ENCODE data around the gene PIAS4. TPM values are rescaled to one million over a fixed set of nuclear protein-coding genes. Genes with fewer than 3 reads are reported as not detected.
A peak's percentile ranks its signal among the peaks of the same experiment; 100 is the strongest.

The PIAS4 gene
- total RNA-seq (2014; rRNA removed; shearing (Covaris generic)) (16.8 and 21.0 TPM in 2 replicates), polyA plus RNA-seq (2016; fragmentation: Nextera tagmentation; extraction: Ambion mirVana) (6.9 and 9.1 TPM in 2 replicates)

- TF ChIP-seq EZH2 (IDR thresholded peaks at IDR 0.05; ENCODE audit: insufficient read depth, poor library complexity, severe bottlenecking) = no peak
- no peak for TF ChIP-seq EZH2phosphoT487 (IDR thresholded peaks at IDR 0.05; ENCODE audit: insufficient read depth, low read depth)
- Histone ChIP-seq H4K20me1 (ENCODE audit: insufficient read depth) (no peaks in the 10 kb centered on the region), H3K9me2 (ENCODE audit: insufficient read depth) (no peaks in the 10 kb centered on the region), H3K9ac (peak within 1 kb of the TSS; percentile 83), H2AFZ (peak within 1 kb of the TSS; percentile 88), H3K27ac (peak within 1 kb of the TSS; percentile 28), H3K4me1 (ENCODE audit: insufficient read depth) (peaks cover 18% of the 10 kb centered on the region), H3F3A (ENCODE audit: insufficient read depth) (no peaks in the 10 kb centered on the region), H3K36me3 (ENCODE audit: low read depth) (no peaks in the 10 kb centered on the region), H3K4me3 (peak within 1 kb of the TSS; percentile 81), H3K79me2 (ENCODE audit: insufficient read depth) (peaks cover 40% of the 10 kb centered on the region), H3K27me3 (replicated peaks; ENCODE audit: insufficient read depth) (no peaks in the 10 kb centered on the region), H3K9me3 (ENCODE audit: low read depth) (no peaks in the 10 kb centered on the region), H3K4me2 (ENCODE audit: unreplicated experiment) (peak within 1 kb of the TSS; percentile 86)
- DNase-seq = peak; percentile 99
- in situ Hi-C loops (cut with MboI) = no loop called here
- 1% methylated on average over 31 to 68 of the region's 91 CpGs for WGBS, 2 experiments (ENCODE audit: low coverage in 1 of 2, low lambda C conversion rate in 2 of 2, missing lambda C conversion rate in 2 of 2)
Measured at GRCh38 chr19:4007021-4007835, at the start of gene PIAS4. Gene PIAS4, plus strand, starts transcription at chr19:4007736. Its CDS starts 25 bp downstream, at chr19:4007761.

GRCh38 chr19:3958836-3959765, 48.4 kb upstream of the PIAS4 start:
- Histone ChIP-seq H3K36me3 (ENCODE audit: low read depth) (peaks cover 33% of the 10 kb centered on the region; the same call in 1 of the 2 replicates), H3K79me2 (ENCODE audit: insufficient read depth) (peaks cover 90% of the 10 kb centered on the region), H4K20me1 (ENCODE audit: insufficient read depth) (peaks cover 3% of the 10 kb centered on the region; the same call in 1 of the 2 replicates)

GRCh38 chr19:3959766-3960131, 47.8 kb upstream of the PIAS4 start:
- no peaks in the 10 kb centered on the region for H3K27me3 ChIP-seq (replicated peaks; ENCODE audit: insufficient read depth)
- in situ Hi-C loops (cut with MboI) = no loop called here
- no peak overlapping the region for H3K4me3 ChIP-seq
- peaks cover 31% of the 10 kb centered on the region; the same call in 1 of the 2 replicates for H3K36me3 ChIP-seq (ENCODE audit: low read depth)
- H3K79me2 ChIP-seq (ENCODE audit: insufficient read depth) = peaks cover 93% of the 10 kb centered on the region
- H4K20me1 ChIP-seq (ENCODE audit: insufficient read depth) = peaks cover 3% of the 10 kb centered on the region; the same call in 1 of the 2 replicates
- WGBS, 2 experiments (ENCODE audit: low coverage in 1 of 2, low lambda C conversion rate in 2 of 2, missing lambda C conversion rate in 2 of 2) = 96 to 98% methylated on average over 7 to 15 of the region's 15 CpGs
- H2AFZ ChIP-seq = no peak overlapping the region
- H3F3A ChIP-seq (ENCODE audit: insufficient read depth) = no peaks in the 10 kb centered on the region
- H3K9ac ChIP-seq = no peak overlapping the region
- peaks cover 8% of the 10 kb centered on the region for H3K4me1 ChIP-seq (ENCODE audit: insufficient read depth)
- no peak overlapping the region for H3K4me2 ChIP-seq (ENCODE audit: unreplicated experiment)
- DNase-seq = no peak
- H3K9me2 ChIP-seq (ENCODE audit: insufficient read depth) = no peaks in the 10 kb centered on the region
- H3K9me3 ChIP-seq (ENCODE audit: low read depth) = no peaks in the 10 kb centered on the region
- no peak overlapping the region for H3K27ac ChIP-seq
- TF ChIP-seq EZH2phosphoT487 (IDR thresholded peaks at IDR 0.05; ENCODE audit: insufficient read depth, low read depth) = no peak
- TF ChIP-seq EZH2 (IDR thresholded peaks at IDR 0.05; ENCODE audit: insufficient read depth, poor library complexity, severe bottlenecking) = no peak

More at GRCh38 chr19:3958836-3959765, 48.4 kb upstream of the PIAS4 start:
- no peak overlapping the region for H3K27ac ChIP-seq
- H3K27me3 ChIP-seq (replicated peaks; ENCODE audit: insufficient read depth) = no peaks in the 10 kb centered on the region
- DNase-seq = no peak
- H3K4me3 ChIP-seq = no peak overlapping the region
- no peaks in the 10 kb centered on the region for H3K9me3 ChIP-seq (ENCODE audit: low read depth)
- H2AFZ ChIP-seq = no peak overlapping the region
- no peaks in the 10 kb centered on the region for H3K9me2 ChIP-seq (ENCODE audit: insufficient read depth)
- no peak overlapping the region for H3K9ac ChIP-seq
- H3K4me2 ChIP-seq (ENCODE audit: unreplicated experiment) = no peak overlapping the region
- H3F3A ChIP-seq (ENCODE audit: insufficient read depth) = no peaks in the 10 kb centered on the region
- 97 to 98% methylated on average over 34 to 86 of the region's 86 CpGs for WGBS, 2 experiments (ENCODE audit: low coverage in 1 of 2, low lambda C conversion rate in 2 of 2, missing lambda C conversion rate in 2 of 2)
- in situ Hi-C loops (cut with MboI) = no loop called here
- H3K4me1 ChIP-seq (ENCODE audit: insufficient read depth) = peaks cover 8% of the 10 kb centered on the region
- TF ChIP-seq EZH2phosphoT487 (IDR thresholded peaks at IDR 0.05; ENCODE audit: insufficient read depth, low read depth) (no peak), EZH2 (IDR thresholded peaks at IDR 0.05; ENCODE audit: insufficient read depth, poor library complexity, severe bottlenecking) (no peak)

- H3F3A ChIP-seq (ENCODE audit: insufficient read depth) = no peaks in the 10 kb centered on the region
- H4K20me1 ChIP-seq (ENCODE audit: insufficient read depth) = peaks cover 3% of the 10 kb centered on the region; the same call in 1 of the 2 replicates
- H3K27ac ChIP-seq = no peak overlapping the region
- no peak for DNase-seq
- peaks cover 8% of the 10 kb centered on the region for H3K4me1 ChIP-seq (ENCODE audit: insufficient read depth)
- no peak overlapping the region for H3K4me3 ChIP-seq
- peaks cover 33% of the 10 kb centered on the region; the same call in 1 of the 2 replicates for H3K36me3 ChIP-seq (ENCODE audit: low read depth)
- H3K27me3 ChIP-seq (replicated peaks; ENCODE audit: insufficient read depth) = no peaks in the 10 kb centered on the region
- TF ChIP-seq EZH2 (IDR thresholded peaks at IDR 0.05; ENCODE audit: insufficient read depth, poor library complexity, severe bottlenecking) (no peak), EZH2phosphoT487 (IDR thresholded peaks at IDR 0.05; ENCODE audit: insufficient read depth, low read depth) (no peak)
- H2AFZ ChIP-seq = no peak overlapping the region
- WGBS, 2 experiments (ENCODE audit: low coverage in 1 of 2, low lambda C conversion rate in 2 of 2, missing lambda C conversion rate in 2 of 2) = 95 to 96% methylated on average over 24 of the region's 24 CpGs
- in situ Hi-C loops (cut with MboI) = no loop called here
- H3K4me2 ChIP-seq (ENCODE audit: unreplicated experiment) = no peak overlapping the region
- no peaks in the 10 kb centered on the region for H3K9me3 ChIP-seq (ENCODE audit: low read depth)
- H3K9ac ChIP-seq = no peak overlapping the region
- H3K9me2 ChIP-seq (ENCODE audit: insufficient read depth) = no peaks in the 10 kb centered on the region
- peaks cover 93% of the 10 kb centered on the region for H3K79me2 ChIP-seq (ENCODE audit: insufficient read depth)
Measured at GRCh38 chr19:3961007-3961406, 46.5 kb upstream of the PIAS4 start.
